MG63 (cell line): ENCODE measurements around the gene ZNF579. TPM values are rescaled to one million over a fixed set of nuclear protein-coding genes. Genes with fewer than 3 reads are reported as not detected.
A peak's percentile ranks its signal among the peaks of the same experiment; 100 is the strongest.
"Not testable (repeated sequence)": the region's sequence is repeated elsewhere in the genome, so short reads cannot be mapped to it uniquely, and the experiment has no call there.

Experiments used
- DNase-seq: peaks from one replicate; pipeline ENCODE4 v3.0.0-alpha.2; 2020
- H3K27me3 ChIP-seq: fragments of 250-450 bp; sonication (Bioruptor Pico); 2 replicates; pipeline ENCODE4 v1.5.1; 2020; ENCODE audit warnings: mild to moderate bottlenecking, moderate library complexity
- H3K36me3 ChIP-seq: fragments of 250-450 bp; sonication (Bioruptor Pico); 2 replicates; pipeline ENCODE4 v1.5.1; 2020; ENCODE audit warnings: mild to moderate bottlenecking, moderate library complexity
- H3K4me3 ChIP-seq: fragments of 250-450 bp; sonication (Bioruptor Pico); 2 replicates; pipeline ENCODE4 v1.5.1; 2020; ENCODE audit warnings: mild to moderate bottlenecking, moderate library complexity
- H3K9me3 ChIP-seq: fragments of 250-450 bp; sonication (Bioruptor Pico); 2 replicates; pipeline ENCODE4 v1.5.1; 2020; ENCODE audit warnings: mild to moderate bottlenecking, moderate library complexity
- total RNA-seq: library from RNA; depleted of rRNA; stranded (reverse); fragments of >200 nt; shearing (Covaris generic); gene quantifications from 2 replicates; pipeline ENCODE4 v1.2.3, GENCODE V29; 2014; ENCODE audit warnings: low replicate concordance

Gene ZNF579
- total RNA-seq, 1 experiment from 2014 or later: 8.6 TPM

DNA sequence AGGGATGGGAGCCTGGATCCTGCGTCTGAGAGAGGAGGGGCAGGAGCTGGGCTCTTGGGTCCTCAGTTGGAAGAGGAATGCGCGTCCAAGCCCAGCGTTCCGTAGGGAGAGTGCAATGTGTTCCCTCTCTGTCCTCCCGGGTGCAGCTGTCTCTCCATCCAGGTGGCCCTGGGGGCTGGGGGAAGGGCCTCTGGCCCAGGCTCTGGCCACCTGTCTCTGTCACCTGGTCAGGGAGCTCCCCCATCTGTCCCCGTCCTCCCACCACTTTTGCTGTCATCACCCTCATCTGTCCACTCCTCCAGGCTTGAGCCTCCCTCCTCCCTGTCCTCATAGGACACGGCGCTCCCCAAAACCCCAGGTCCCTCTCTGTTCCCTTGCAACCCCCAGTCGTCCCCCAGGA lies 40.0 kb downstream of the ZNF579 start:
- Histone ChIP-seq H3K27me3 (no peaks in the 10 kb centered on the region), H3K4me3 (no peak overlapping the region), H3K9me3 (no peaks in the 10 kb centered on the region), H3K36me3 (no peaks in the 10 kb centered on the region)
- DNase-seq: no peak

DNA sequence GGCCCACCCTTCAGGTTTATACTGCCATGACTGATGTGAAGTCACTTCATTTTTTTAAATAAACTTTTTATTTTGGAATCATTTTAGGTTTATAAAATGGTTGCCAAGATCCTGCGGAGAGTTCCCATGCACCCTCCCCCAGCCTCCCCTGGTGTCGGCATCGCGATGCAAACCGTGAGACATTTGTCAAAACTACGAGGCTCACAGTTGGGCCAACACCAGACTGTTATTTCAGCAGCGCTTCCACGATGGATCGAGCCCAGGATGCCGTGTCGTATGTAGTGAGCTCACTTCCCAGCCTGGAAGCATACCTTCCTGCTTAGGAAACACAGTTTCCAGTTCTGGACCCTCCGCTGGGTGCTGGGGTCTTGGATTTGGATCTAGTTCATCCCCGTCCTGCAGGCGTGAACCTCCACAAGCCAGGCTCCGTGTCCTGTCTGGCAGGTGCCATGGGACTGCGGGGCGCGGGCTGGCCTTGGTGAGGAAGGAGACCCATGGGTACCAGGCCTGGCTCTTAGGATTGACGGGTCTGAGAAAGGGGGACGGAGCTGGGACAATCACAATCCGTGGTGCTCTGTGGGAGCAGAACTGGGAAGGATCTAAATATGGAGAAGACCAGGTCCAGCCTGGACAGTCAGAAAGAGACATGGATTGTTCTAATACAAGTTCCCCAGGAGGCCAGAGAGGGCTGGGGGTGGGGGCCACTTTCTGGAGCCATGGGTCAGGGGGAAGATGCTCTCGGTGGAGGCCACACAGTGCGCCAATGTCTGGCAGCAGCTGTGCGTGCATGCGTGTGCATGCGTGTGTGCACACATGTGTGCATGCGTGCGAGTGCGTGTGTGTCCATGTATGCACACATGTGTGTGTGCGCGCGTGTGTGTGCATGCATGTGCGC lies 41.3 kb downstream of the ZNF579 start:
- H3K27me3 ChIP-seq: no peaks in the 10 kb centered on the region
- no peaks in the 10 kb centered on the region for H3K36me3 ChIP-seq
- no peaks in the 10 kb centered on the region for H3K9me3 ChIP-seq
- no peak for DNase-seq
- H3K4me3 ChIP-seq: no peak overlapping the region

DNA sequence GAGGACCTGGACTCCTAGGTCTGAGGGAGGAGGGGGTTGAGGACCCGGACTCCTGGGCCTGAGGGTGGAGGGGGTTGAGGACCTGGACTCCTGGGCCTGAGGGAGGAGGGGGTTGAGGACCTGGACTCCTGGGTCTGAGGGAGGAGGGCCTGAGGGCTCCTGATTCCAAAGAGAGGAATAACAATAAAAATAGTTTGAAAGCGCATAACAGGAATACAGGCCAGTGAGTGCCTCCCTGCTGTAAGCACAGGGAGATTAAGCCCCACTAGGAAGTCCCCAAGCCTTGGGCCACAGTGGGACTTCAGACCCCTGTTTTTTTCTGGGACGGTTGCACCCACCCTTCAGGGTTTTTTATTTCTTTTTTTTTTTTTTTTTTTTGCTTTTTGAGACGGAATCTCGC lies 42.5 kb downstream of the ZNF579 start:
- Histone ChIP-seq H3K9me3 (no peaks in the 10 kb centered on the region), H3K36me3 (no peaks in the 10 kb centered on the region), H3K27me3 (no peaks in the 10 kb centered on the region), H3K4me3 (no peak overlapping the region)
- DNase-seq: no peak

DNA sequence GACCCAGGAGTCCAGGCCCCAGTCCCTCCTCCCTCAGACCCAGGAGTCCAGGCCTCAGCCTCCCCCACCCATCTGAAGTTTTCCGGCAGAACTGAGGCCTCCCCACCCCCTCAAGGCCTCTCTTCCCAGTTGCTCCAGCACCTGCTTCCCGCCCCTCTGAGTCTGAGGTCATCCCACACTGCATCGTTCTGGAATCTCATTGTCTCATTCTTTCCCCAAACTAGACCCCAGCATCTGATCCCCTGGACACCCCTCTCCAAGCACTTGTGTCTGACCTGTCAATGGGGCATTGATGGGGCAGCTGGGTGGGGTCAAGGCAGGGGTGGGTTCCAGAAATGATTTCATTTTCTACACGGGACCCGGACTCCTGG lies 42.9 kb downstream of the ZNF579 start:
- Histone ChIP-seq H3K4me3 (no peak overlapping the region), H3K9me3 (no peaks in the 10 kb centered on the region), H3K27me3 (no peaks in the 10 kb centered on the region), H3K36me3 (no peaks in the 10 kb centered on the region)
- peak; percentile 71 for DNase-seq

DNA sequence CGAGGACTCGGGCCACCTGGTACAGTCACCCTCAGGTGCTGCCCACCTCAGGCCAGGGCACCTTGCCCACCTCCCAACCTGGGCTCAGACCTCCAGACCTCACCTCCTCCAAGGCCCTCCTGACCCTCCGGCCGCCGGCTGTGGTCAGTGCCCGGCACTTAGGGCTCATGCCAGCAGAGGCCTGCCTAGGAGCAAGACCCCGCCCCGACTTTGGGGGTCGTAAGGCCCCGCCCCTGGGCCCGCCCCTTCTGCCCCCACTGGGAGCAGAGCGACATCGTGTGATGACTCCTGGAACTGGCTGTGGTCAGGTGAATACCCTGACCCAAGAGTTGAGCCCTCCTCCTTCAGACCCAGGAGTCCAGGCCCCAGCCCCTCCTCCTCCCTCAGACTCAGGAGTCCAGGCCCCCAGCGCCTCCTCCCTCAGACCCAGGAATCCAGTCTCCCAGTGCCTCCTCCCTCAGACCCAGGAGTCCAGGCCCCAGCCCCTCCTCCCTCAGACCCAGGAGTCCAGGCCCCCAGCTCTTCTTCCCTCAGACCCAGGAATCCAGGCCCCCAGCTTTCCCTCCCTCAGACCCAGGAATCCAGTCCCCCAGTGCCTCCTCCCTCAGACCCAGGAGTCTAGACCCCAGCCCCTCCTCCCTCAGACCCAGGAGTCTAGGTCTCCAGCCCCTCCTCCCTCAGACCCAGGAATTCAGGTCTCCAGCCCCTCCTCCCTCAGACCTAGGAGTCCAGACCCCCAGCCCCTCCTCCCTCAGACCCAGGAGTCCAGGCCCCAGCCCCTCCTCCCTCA lies 43.5 kb downstream of the ZNF579 start, which contains the start of gene SBK2:
Gene SBK2 (minus strand): TSS at position 183 of the 790 bp plus-strand sequence. CDS start 839 bp downstream, outside the sequence.
- Histone ChIP-seq H3K27me3 (no peaks in the 10 kb centered on the region), H3K36me3 (no peaks in the 10 kb centered on the region), H3K4me3 (no peak within 1 kb of the TSS), H3K9me3 (no peaks in the 10 kb centered on the region)
- DNase-seq: peak; percentile 23

DNA sequence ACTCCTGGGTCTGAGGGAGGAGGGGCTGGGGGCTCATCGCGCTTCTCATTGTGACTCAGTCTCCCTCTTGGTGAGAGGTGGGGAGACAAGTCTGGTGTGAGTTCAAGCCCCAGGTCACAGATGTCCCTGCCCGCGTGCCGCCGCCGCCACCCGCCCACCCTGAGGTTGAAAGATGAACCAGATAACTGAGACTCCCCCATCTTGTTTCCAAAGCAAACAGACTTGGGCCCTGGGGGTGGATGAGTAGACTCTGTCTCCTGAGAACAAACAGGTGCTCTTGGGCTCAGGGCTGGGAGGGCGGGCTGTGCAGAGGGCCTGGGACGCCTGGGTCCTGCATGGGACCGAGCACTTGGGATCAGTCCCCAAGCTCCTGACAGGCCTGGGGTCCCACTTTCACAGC lies 44.3 kb downstream of the ZNF579 start:
- Histone ChIP-seq H3K4me3 (no peak overlapping the region), H3K36me3 (no peaks in the 10 kb centered on the region), H3K9me3 (no peaks in the 10 kb centered on the region), H3K27me3 (no peaks in the 10 kb centered on the region)
- DNase-seq: no peak

DNA sequence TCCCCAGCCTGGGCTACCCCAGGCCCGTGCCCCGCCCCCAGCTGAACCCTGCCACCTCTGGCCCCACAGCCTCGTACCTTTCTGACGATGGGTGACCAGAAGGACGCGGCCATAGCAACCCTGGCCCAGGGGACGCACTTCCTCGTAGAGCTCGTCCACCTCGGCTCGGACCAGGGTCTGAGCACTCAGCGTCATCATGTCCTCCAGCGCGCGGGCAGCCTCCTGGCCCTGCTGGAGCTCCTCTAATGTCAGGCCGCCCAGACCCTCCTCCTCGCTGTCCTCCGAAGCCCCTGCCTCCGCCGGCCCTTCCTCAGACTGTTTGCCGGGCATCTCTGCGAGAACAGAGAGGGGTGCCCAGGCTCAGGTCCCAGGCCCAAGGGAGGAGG lies 44.7 kb downstream of the ZNF579 start:
- H3K9me3 ChIP-seq: no peaks in the 10 kb centered on the region
- DNase-seq: no peak
- H3K4me3 ChIP-seq: no peak overlapping the region
- no peaks in the 10 kb centered on the region for H3K36me3 ChIP-seq
- no peaks in the 10 kb centered on the region for H3K27me3 ChIP-seq

DNA sequence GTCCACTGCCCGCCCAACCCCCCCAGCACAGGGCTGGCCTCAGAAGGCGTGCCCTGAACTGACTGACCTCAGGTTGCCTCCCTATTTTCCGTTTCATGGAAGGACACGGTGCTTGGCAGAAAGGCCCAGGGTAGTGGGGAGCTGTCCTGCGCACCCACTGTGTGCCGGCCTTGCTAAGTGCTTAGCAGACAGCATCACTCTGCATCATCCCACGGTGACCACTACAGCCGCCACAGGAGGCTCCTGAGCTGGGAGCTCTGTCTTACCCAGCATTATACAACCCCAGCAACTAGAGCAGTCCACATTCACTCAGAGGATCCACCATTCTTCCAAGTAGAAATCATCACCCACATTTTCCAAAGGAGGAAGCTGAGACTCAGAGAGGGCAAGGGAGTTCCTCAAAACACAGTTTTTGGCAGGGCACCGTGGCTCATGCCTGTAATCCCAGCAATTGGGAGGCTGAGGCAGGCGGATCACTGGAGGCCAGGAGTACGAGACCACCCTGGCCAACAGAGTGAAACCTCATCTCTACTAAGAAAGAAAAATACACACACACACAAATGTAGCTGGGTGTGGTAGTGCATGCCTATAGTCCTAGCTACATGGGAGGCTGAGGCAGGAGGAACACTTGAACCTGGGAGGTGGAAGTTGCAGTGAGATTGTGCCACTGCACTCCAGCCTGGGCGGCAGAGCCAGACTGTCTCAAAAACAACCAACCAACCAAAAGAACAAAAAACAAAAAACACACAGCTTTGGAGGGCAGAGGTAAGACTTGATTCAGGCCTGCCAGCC lies 45.3 kb downstream of the ZNF579 start:
- no peak for DNase-seq
- H3K27me3 ChIP-seq: no peaks in the 10 kb centered on the region
- no peak overlapping the region for H3K4me3 ChIP-seq
- no peaks in the 10 kb centered on the region for H3K36me3 ChIP-seq
- no peaks in the 10 kb centered on the region for H3K9me3 ChIP-seq

DNA sequence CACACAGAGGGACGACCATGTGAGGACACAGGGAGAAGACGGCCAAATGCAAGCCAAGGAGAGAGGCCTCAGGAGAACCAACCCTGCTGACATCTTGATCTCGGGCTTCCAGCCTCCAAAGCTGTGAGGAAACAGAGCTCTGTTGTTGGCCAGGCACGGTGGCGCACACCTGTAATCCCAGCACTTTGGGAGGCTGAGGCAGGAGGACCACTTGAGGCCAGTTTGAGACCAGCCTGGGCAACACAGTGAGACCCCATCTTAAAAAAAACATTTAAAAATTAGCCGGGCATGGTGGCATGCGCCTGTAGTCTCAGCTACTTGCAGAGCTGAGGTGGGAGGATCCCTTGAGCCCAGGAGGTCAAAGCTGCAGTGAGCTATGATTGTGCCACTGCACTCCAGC lies 46.4 kb downstream of the ZNF579 start:
- not testable (repeated sequence) for H3K9me3 ChIP-seq, H3K36me3 ChIP-seq, DNase-seq, H3K4me3 ChIP-seq, H3K27me3 ChIP-seq

DNA sequence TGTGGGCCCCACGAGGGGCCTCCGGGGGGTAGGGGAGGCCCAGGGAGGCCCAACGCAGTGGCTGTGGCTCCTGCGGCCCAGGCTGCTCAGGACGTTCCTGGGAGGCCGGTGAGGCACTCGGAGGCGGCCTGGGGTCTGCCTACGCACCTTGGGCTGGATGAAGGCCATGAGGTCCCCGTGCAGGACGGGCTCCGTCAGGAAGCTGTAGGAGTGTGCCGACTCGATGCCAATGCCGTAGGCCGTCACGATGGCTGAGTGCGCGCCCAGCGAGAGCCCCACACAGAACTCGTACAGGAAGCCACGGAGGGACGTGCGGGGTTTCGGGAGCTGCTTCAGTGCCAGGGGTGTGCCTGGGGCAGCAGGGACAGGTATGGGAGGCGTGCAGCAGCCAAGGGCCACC lies 49.7 kb downstream of the ZNF579 start:
- H3K9me3 ChIP-seq: no peaks in the 10 kb centered on the region; the same call in 1 of the 2 replicates
- no peak overlapping the region for H3K4me3 ChIP-seq
- no peaks in the 10 kb centered on the region for H3K27me3 ChIP-seq
- DNase-seq: no peak
- H3K36me3 ChIP-seq: no peaks in the 10 kb centered on the region

DNA sequence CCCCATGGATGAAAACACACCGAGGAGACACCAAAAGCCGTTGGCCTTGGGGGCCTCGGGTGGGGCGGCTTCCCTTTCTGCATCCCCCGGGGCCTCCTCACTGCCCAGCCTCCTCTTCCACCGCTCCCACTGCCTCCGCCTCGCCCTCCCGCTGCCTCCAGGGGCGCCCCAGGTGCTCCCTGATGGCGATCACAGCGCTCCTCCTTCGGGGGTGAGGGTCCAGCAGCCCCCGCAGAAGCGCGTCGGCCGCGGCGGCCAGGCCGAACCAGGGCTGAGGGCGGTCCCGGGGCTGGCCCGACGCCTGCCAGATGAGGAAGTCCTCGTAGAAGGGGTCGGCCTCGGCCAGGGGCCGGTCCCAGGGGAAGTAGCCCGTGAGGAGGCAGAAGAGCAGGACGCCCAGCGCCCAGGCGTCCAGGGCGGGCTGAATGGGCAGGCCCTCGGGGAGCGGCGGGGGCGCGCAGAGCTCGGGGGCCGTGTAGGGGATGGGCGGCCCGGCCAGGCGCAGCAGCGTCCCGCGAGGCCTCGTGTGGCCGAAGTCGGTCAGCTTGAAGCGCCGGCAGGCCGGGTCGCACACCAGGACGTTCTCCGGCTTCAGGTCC lies 50.9 kb downstream of the ZNF579 start:
- H3K9me3 ChIP-seq: no peaks in the 10 kb centered on the region; the same call in 1 of the 2 replicates
- DNase-seq: no peak
- no peak overlapping the region for H3K4me3 ChIP-seq
- no peaks in the 10 kb centered on the region for H3K36me3 ChIP-seq
- no peaks in the 10 kb centered on the region for H3K27me3 ChIP-seq

DNA sequence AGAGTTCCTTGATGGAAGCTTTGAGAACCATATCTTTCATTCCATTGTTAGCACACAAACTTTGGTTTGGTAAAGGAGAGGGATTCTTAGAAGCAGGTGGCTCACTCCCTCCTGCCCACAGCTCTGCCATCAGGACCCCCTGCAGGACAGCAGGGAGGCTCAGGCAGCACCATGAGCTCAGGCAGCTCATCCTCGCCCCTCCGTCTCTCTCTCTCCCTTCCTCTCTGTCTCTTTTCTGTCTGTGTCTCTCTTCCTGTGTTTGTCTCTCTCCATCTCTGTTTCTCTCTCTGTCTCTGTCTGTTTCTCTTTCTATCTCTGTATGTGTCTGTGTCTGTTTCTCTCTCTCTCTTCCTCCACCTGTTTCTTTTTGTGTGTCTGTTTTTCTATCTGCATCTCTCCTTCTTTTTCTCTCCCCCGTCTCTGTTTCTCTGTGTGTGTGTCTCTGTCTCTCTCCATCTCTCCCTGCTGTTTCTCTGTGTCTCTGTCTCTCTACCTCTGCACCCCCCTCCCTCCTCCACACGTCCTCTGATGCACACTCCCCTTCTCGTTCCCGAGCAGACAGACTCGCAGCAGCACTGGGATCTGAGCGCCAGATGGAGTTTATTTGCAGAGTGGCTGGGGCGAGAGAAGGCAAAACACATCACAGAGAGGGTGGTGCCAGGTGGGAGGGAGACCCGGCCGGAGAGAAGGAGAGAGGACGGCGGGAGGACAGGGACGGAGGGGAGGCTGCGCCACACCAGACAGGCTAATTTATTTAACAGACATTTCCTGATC lies 52.4 kb downstream of the ZNF579 start:
- Histone ChIP-seq H3K9me3 (no peaks in the 10 kb centered on the region; the same call in 1 of the 2 replicates), H3K4me3 (no peak overlapping the region), H3K36me3 (no peaks in the 10 kb centered on the region), H3K27me3 (no peaks in the 10 kb centered on the region)
- DNase-seq: no peak

DNA sequence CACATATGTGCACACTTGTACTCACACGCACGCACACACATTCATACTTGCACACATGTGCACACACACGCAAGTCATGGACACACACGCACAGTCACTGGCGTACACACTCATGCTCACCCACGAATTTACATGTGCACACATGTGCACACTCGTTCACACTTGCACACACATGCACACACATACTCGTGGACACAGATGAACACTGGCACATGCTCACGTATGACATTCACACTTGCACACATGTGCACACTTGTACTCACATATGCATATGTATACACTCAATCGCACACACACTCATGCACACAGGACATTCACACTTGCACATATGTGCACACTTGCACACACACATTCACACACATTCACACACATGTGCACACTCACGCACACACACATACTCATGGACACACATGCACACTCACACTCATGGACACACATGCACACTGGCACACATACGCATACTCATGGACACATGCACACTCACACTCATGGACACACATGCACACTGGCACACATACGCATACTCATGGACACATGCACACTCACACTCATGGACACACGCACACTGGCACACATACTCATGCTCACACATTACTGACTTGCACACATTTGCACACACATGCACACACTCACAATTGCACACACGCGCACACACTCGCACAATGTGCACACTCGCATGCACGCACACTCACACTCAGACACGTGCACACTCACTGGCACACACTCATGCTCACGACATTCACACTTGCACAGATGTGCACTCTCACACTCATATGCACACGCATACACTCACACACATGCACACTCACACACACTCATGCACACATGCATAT lies 53.2 kb downstream of the ZNF579 start:
- H3K9me3 ChIP-seq: no peaks in the 10 kb centered on the region; the same call in 1 of the 2 replicates
- no peaks in the 10 kb centered on the region for H3K36me3 ChIP-seq
- no peaks in the 10 kb centered on the region for H3K27me3 ChIP-seq
- H3K4me3 ChIP-seq: no peak overlapping the region
- no peak for DNase-seq
